GM10266 (cell line): ENCODE results near the gene BATF3.
"Not testable (repeated sequence)": the region's sequence is repeated elsewhere in the genome, so short reads cannot be mapped to it uniquely, and the experiment has no call there.

Experiments used
- DNase-seq: peaks from one replicate; pipeline ENCODE4 v3.0.0; 2012; ENCODE audit errors: extremely low spot score
- TF ChIP-seq, protein P1 (sequence below): IDR thresholded peaks from 2 replicates; pipeline ENCODE4 v1.5.1; 2012; ENCODE audit warnings: mild to moderate bottlenecking, low read depth; ENCODE audit not compliant: control insufficient read depth, insufficient read depth; ENCODE audit errors: missing control alignments

BATF3 gene

DNA sequence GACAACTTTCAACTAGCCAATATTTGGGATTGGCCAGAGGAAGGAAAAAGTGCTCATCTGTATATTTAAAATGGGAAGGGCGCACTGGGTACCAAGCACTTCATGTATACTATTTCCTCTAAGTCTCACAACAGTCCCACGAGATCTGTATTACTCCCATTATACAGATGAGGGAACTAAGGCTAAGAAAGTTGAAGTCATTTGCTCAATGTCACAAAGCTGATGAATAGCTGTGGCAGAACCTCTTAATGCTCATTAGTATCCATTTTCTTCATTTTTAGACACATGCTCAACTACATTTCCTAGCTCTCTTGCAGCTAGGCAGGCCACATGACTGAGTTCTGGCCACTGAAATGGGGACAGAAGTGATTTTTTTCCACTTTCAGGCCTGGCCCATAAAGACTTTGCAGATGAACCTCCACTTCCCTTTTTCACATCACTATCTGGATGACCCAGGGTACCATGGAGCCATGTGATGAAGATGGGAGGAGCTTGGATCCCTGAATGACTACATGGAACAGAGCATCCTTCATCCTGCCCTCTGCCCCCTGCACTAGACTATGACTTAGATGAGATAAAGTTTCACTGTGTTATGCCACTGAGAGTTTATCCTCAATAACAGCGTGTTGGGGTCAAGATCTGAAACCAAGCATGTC lies 59.3 kb downstream of the BATF3 start:
- TF ChIP-seq, protein P1, sequence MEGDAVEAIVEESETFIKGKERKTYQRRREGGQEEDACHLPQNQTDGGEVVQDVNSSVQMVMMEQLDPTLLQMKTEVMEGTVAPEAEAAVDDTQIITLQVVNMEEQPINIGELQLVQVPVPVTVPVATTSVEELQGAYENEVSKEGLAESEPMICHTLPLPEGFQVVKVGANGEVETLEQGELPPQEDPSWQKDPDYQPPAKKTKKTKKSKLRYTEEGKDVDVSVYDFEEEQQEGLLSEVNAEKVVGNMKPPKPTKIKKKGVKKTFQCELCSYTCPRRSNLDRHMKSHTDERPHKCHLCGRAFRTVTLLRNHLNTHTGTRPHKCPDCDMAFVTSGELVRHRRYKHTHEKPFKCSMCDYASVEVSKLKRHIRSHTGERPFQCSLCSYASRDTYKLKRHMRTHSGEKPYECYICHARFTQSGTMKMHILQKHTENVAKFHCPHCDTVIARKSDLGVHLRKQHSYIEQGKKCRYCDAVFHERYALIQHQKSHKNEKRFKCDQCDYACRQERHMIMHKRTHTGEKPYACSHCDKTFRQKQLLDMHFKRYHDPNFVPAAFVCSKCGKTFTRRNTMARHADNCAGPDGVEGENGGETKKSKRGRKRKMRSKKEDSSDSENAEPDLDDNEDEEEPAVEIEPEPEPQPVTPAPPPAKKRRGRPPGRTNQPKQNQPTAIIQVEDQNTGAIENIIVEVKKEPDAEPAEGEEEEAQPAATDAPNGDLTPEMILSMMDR: no peak
- DNase-seq: no peak

DNA sequence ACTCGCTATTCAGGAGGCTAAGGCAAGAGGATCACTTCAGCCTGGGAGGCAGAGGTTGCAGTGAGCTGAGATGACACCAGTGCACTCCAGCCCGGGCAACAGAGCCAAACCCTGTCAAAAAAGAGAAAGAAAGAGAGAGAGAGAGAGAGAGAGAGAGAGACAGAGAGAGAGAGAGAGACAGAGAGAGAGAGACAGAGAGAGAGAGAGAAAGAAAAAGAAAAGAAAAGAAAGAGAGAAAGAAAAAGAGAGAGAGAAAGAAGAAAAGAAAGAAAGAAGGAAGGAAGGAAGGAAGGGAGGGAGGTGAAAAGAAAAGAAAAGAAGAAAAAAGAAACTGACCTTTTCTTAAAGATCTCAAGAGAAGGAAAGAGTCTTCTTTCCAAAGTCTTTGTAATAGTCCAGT lies 60.1 kb downstream of the BATF3 start:
- not testable (repeated sequence) for DNase-seq

DNA sequence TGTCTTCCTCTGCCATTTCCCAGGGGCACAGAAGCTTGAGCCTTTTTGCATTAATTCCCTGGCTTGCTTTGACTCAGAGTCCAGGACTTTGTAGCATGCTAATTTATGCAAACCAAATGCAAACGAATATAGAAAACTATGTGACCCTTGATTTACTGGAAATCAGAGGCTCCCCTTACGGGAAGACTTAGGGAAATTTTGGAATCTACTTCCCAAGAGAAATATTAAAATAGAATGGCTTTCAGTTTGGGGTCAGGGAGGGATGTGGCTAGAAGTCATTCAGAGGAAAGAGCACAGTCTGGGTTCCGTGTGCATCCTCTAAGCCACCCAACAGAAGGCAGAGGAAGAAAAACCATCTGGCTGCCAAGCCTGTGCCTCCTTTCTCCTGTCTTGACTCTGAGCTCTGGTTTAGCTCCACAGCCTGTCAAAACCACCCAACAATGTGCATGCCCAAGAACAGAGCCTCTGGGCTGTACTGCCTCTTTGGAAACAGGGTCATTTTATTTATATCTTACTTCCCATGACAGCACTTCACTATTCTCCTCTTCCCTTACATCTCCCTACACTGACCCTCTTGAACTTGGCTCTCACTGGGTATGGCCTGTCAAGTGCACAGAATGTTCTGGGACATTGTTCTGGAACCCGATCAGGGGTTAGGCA lies 61.0 kb downstream of the BATF3 start:
- no peak for DNase-seq
- TF ChIP-seq, protein P1: no peak

DNA sequence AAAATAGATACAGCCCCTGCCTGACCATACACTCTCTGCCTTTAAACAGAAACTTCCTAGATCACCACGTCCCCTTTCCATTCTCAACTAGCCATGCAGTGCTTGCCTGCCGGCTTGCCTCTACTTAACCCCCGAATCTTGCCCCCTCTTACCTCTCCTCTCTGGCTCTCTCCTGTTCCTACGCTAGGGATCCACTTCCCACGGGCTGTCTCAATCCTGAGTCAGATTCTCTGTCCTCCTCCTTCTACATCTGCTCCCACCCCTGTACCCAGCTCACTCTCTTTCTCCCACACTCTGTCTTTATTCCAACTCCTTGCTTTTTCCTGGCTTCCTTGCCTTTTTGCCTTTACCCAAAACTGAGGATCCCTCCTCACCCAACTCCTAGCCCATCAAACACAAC lies 61.7 kb downstream of the BATF3 start:
- no peak for DNase-seq
- TF ChIP-seq, protein P1: no peak
